Stimulated activated CD4-positive, alpha-beta T cell treated with anti-CD3 and anti-CD28 coated beads, Interleukin-2, amount 100 ng/mL, for 24 hours (primary cell): ENCODE results near the gene PXK.

Experiments used
- DNase-seq, 2 donors: peaks; one replicate each; pipeline ENCODE4 v3.0.0-alpha.2; 2020

PXK gene

DNA sequence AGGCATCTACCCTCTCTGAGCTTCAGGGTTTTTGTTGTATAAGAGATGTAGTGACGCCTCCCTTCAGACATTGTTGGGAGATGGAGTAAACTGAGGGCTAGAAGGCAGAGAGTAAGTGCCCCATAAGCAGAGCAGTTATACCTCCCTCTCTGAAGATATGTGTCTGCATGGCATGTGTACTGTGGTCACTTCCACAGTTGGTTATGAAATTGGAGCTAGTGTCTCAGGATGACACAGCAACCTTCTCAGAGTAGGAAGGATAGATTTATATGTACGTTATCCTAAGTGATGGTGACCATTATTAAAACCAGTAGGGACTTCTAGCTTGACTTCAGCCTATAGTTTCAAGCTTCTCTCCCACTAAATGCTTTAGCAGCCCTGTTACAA, 17.9 kb downstream of the PXK start:
- no peak for DNase-seq

DNA sequence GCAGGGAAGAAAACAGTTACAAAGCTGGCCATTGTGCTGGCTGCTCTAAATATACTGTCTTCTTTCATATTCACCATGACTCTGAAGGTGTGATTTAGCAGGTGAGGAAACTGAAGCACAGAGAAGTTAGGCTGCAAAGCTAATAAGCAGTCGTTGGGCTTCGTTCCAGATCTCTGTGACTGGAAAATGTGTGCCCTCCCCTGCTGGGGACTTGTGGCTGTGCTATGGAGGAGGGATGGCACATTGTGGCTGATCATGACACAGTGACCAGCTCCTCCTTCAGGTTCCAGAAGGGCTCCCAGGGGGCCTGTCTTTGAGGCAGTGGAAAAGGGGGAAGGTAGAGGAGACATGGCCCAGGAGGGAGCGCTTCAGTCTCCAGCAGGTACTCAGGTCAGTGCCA, 19.2 kb downstream of the PXK start:
- no peak for DNase-seq

GRCh38 chr3:58352626-58353025, 19.9 kb downstream of the PXK start:
- no peak for DNase-seq

DNA sequence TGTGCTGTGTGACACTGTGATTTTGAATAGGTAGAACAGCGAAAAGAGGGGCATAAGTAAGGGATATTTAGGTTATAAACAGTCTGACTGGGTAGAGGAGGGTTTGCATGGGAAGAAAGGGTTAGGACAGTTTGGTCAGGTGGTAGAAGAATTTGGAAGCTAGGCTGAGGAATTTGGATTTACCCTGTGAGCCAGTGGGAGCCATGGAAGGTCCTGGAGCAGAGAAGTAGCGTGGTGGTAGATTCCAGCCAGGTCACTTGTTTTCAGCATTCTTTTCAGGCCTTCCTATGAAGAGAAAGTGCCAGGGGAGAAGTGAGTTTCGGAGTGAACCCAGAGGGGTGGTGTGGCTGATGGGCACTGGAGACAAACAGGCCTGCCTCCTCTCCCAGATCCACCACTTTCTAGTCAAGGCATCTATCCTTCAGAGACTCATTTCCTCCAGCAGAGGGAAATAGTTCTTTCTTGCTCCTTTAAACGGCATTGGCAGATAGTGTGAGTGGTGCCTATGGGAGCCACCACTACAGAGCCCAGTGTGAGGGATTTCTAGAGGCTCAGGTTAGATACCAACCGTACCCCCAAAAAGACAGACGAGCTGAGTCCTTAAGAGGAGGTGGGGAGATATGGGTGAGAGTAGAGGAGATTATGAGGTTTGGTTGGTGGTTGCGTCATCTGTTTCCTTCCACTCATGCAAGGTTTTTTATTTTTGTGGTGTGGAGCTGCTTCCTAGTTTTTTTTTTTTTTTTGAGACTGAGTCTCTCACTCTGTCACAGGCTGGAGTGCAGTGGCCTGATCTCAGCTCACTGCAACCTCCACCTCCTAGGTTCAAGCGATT, 21.2 kb downstream of the PXK start:
- DNase-seq, result no peak

- no peak for DNase-seq
Measured at GRCh38 chr3:58355179-58355578, 22.5 kb downstream of the PXK start.

- DNase-seq, result no peak
Measured at GRCh38 chr3:58356054-58356453, 23.4 kb downstream of the PXK start.

- no peak for DNase-seq
Measured at GRCh38 chr3:58357402-58357801, 24.7 kb downstream of the PXK start.

DNA sequence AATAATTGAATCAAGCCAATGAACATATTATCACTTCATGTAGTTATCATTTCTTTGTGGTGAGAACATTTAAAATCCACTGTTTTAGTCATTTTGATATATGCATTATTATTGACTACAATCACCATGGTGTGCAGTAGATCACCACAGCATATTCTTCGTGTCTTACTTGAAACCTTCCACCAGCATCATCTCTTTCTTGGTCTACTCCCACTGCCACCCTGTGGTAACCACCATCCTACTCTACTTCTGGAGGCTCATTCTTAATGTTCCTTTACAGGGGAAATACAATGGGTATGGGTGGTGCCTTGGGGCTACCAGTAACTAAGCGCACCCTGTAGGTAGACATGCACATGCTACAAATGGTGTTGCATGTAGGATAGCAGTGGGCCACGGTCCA, 25.4 kb downstream of the PXK start:
- DNase-seq, result no peak

- no peak for DNase-seq
Measured at GRCh38 chr3:58358808-58359207, 26.1 kb downstream of the PXK start.

DNA sequence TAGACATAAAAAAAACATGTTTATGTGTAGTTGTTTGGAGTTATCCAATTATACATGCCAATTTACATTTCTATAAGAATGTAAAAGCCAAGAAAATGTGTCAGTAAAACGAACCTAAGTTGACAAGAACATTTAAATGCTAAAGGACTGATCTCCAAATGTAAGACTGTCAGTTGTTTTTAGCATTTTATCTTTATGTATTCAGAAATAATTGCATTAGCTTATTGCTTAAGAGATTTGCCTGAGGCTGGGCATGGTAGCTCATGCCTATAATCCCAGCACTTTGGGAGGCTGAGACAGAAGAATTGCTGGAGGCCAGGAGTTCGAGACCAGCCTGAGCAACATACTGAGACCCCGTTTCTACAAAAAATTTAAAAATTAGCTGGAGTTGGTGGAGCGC, 26.9 kb downstream of the PXK start:
- DNase-seq, result no peak

GRCh38 chr3:58361866-58362265, 29.2 kb downstream of the PXK start:
- no peak for DNase-seq

DNA sequence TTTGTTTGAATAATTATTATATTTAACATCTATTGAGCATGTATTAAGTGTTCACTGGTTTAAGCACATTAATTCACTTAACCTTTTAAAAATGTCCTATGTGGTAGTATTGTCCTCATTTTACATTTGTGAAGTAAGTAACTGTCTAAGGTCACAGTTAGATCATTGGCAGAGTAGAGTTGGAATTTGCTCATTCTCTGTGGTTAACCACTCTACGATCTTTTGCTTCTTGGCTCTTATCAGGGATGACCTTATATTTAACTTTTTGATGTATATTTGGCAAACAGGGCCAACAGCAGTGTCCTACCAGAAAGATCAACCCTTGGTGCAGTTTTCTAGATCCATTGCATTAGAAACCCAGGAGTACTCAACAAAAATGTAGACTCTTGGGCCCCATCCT, 34.0 kb downstream of the PXK start:
- no peak for DNase-seq

DNA sequence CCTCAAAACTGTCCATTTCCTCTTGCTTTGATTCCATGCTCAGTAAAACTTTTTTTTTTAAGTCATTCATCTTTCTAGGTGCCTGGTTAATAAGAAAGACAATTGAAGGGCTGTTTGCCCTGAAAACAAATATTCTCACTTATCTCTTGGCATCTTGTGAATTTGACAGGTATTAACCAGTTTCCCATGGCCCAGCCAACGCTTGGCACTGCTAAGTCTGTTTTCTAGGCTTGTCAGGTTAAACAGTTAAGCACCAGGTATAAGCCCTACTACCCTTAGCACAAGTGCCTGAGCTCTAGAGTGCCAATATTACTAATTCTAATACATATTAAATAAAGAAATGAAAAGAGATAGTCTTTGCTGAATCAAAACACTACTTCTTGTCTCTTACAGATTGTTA, 36.3 kb downstream of the PXK start:
- DNase-seq, result no peak

DNA sequence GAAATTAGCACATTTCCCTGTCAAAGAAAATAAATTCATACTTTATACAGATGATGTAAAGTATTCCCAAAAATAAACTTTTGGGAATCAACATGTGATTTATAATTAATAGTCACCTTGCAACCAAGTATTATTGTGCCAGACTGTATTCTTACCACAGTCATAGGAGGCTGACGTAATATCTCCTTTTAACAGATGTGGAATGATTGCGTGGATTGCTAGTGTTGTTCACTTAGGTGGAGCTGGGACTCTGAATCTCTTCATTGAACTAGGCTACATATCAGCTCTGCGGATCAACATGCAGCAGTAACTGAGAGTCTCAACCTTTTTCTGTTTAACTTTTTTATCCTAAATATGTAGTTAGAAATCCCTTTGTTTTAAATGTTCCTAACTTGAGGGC, 37.2 kb downstream of the PXK start:
- DNase-seq, result no peak

DNA sequence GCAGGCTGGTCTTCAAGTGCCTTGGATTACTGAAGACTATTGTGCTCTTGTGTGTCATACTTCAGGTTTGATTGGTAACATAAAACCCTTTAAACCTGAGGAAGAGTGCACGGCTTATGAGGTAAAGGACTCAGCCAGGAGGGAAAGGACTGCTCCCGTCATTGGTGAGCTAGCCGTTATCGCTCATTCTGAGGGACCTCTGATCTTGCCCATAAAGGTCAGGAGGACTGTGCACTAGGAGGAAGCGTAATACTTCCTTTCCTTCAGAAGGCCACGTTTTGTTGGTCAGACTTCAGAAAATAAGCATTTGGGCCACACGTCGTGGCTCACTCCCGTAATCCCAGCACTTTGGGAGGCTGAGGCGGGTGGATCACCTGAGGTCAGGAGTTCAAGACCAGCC, 37.7 kb downstream of the PXK start:
- DNase-seq, result no peak

DNA sequence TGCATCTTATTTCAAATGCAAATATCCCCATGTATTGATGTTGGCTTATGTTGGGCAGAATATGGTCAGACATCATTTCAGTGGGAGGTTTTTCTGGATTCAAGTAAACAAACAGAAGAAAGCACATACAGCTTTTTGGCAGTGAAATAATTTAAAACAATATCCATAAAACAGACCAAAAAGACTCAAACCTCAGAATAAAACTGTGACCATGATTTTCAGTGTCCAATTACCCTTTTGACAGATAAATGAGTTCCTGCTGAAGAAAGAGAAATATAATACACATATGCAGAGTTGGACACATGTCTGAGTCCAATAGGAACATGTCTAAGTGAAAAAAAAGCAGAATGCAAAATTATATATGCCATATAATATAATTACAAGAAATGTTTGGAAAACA, 39.1 kb downstream of the PXK start:
- DNase-seq, result no peak

DNA sequence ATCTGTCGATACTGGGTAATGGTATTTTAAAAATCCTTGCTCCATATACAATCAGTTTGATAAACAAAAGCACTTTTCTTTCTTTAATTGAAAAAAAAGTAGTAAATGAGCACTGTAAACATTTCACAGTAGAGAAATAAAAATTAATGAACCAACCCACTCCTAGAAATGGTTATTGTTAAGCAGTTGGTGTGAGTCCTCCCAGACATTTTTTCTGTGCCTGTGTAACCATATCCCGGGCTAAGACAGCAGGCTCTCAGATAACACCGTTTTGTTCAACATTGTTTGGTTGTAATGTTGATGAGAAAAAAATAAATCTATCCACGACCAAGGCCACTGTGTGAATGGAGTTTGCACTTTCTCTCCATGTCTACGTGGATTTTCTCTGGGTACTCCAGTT, 42.6 kb downstream of the PXK start:
- no peak for DNase-seq

DNA sequence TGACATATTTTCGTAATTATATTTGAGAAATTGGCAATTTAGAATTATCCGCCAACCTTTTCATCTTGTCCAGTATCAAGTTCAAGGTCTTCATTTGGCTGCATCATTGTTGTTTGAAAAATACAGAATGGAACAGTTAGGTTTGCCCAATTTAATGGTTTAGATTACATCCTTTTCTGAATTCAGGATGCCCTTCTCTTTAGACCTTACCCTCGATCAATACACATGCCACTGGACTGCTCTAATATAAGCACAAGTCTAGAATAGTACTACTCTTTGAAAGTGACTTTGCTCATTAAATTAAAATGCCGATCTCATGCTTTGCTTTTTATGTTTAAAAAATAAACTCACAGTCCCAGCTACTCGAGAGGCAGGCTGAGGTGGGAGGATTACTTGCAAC, 44.5 kb downstream of the PXK start:
- DNase-seq, result no peak

DNA sequence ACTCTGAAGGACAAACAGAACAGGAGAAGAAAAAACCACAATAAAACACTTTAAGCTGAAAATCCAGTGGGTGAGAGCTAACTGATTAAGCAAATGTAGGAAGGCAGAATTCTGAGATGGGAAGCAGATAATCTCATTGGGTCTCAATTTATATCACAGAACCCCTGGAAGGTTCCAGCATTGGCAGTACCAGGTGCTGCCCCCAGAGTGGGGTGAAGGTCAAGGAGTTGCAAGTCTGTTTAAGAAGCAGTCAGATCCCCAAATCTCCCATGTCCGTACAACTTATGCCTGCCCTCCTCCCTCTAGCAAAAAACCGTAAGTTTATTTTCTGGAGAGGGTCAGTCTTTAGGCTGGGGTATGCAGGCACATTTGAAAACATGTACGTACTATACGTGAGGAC, 45.1 kb downstream of the PXK start:
- DNase-seq, result no peak

GRCh38 chr3:58379351-58380073, 46.8 kb downstream of the PXK start:
- DNase-seq, result no peak

DNA sequence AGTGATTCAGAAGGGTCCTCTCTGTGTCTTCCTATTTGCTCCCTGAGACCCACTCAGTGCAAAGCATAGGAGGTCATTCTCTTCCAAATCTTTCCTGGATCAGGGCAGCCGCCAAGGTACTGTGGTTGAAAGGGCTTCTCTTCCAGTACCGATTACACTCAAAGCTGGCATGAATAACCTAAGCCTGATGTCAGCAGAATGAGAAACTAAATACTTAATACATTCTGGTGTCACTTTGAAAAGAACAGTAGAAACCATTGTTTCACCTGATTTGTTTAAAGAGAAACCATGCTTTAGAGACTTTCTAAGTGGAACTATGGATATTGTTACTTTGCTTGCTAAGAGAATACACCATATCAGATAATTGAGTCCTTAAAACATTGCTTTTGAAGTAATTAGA, 50.8 kb downstream of the PXK start:
- no peak for DNase-seq

DNA sequence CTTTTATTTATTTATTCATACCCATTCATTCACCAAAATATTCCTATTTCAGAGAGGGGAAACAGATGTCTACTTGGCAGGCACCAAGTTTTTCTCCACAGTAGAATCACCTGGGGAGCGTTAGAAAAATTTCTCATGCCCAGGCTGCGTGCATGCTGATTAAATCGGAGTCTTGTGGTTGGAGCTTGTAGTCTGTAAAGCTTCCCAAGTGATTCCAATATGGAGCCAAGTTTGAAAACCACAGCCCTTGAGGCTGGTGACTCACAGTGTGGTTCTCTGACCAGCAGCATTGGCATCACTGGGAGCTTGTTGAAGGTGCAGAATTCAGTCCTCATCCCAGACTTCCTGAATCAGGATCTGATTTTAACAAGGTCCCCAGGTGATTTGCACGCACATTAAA, 51.2 kb downstream of the PXK start:
- no peak for DNase-seq

- DNase-seq, result no peak
Measured at GRCh38 chr3:58384381-58385090, 51.8 kb downstream of the PXK start.
